Small intestine (tissue), 7 donors: Measurements from ENCODE around the gene TRIO. TPM values are rescaled to one million over a fixed set of nuclear protein-coding genes. Genes with fewer than 3 reads are reported as not detected.

ENCODE experiments used
- DNase-seq, 2 donors: peaks; one replicate each; pipeline versions ENCODE4 v3.0.0 to v3.0.0-alpha.2; 2013
- FAIRE-seq: peaks from 2 replicates; lab custom pipeline; 2012; peaks lifted over from hg19 to GRCh38; lab: Jason Lieb, UNC
- H3K27ac ChIP-seq, 3 donors: one replicate each; pipeline ENCODE4 v1.5.1; 2013; ENCODE audit warnings: low read length in 2 of 3, mild to moderate bottlenecking in 2 of 3, control low read depth in 1 of 3, inconsistent platforms in 1 of 3, low read depth in 1 of 3, moderate library complexity in 1 of 3
- H3K27me3 ChIP-seq, 3 donors: one replicate each; pipeline ENCODE4 v1.6.1; 2013; ENCODE audit warnings: low read length in 3 of 3, inconsistent platforms in 1 of 3; ENCODE audit not compliant: control insufficient read depth in 3 of 3, insufficient read depth in 3 of 3
- H3K36me3 ChIP-seq, 3 donors: one replicate each; pipeline ENCODE4 v1.6.1; 2013; ENCODE audit warnings: low read length in 3 of 3, inconsistent platforms in 1 of 3, low read depth in 1 of 3, mild to moderate bottlenecking in 1 of 3, moderate library complexity in 1 of 3; ENCODE audit not compliant: control insufficient read depth in 3 of 3, insufficient read depth in 2 of 3
- H3K4me1 ChIP-seq, 3 donors: one replicate each; pipeline ENCODE4 v1.6.1; 2013; ENCODE audit warnings: low read length in 2 of 3, inconsistent platforms in 1 of 3, low read depth in 1 of 3, mild to moderate bottlenecking in 1 of 3, moderate library complexity in 1 of 3; ENCODE audit not compliant: control insufficient read depth in 3 of 3, insufficient read depth in 2 of 3
- H3K4me3 ChIP-seq, 3 donors: one replicate each; pipeline ENCODE4 v1.5.1; 2013; ENCODE audit warnings: low read length in 3 of 3, control low read depth in 1 of 3, inconsistent platforms in 1 of 3, low read depth in 1 of 3, mild to moderate bottlenecking in 1 of 3, moderate library complexity in 1 of 3
- H3K9me3 ChIP-seq, 2 donors: one replicate each; pipeline ENCODE4 v1.6.1; 2013; ENCODE audit warnings: low read depth in 1 of 2, low read length in 1 of 2; ENCODE audit not compliant: control insufficient read depth in 2 of 2, insufficient read depth in 1 of 2
- WGBS, 3 donors: extraction: QIAGEN DNeasy Blood & Tissue Kit; methylation state at CpG; one replicate each; pipeline ENCODE4 v1.1.7; 2013; 5-methylcytosine and 5-hydroxymethylcytosine counted together
- polyA plus RNA-seq, 4 donors: library from polyadenylated mRNA; stranded (reverse) in 3 of 4; unstranded in 1 of 4; fragments of 200-250 nt in 3 of 4; fragments of 120-200 nt in 1 of 4; gene quantifications; one replicate each; pipeline versions ENCODE4 v1.2.1 to v1.2.3, GENCODE V29; 2013
- donor health status: healthy with polysubstance abuse.
- donor health status: control.
- donor health status: control.
- donor health status: Bipolar disorder and iron deficiency.
- donor health status: healthy.

Gene TRIO
- polyA plus RNA-seq, 4 donors, result 13.2 to 50.8 (median 23.3) TPM

DNA sequence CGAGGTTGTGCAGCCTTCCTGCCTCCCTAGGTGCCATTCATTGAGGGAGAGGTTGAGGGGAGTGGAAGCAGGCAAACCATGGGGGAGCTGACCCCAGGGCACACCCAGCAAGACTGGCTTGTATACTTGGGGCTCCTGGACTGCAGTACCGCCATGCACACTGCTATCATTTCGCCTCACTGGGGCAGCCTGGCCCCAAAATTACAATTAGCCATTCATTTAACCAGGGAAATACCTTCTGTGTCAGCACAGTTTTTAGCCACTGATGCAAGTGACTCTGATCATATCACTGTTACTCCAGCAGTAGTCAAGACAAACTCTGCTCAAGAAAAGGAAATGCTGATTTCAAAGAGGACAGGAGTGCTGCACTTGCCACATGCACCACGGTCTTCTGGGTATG, 109.7 kb downstream of the TRIO start:
- peaks cover 0 to 12% of the 10 kb centered on the region in 2 donors for H3K9me3 ChIP-seq
- WGBS, 3 donors, result 81 to 84% (median 84%) methylated on average over 4 of the region's 4 CpGs
- H3K36me3 ChIP-seq, result peaks cover 0 to 5% (median 0%) of the 10 kb centered on the region in 3 donors
- DNase-seq, result no peak
- no peak for FAIRE-seq
- H3K4me1 ChIP-seq, result peaks cover 0 to 8% (median 4%) of the 10 kb centered on the region in 3 donors
- no peak overlapping the region for H3K27ac ChIP-seq
- no peak overlapping the region for H3K4me3 ChIP-seq
- H3K27me3 ChIP-seq, result no peaks in the 10 kb centered on the region

DNA sequence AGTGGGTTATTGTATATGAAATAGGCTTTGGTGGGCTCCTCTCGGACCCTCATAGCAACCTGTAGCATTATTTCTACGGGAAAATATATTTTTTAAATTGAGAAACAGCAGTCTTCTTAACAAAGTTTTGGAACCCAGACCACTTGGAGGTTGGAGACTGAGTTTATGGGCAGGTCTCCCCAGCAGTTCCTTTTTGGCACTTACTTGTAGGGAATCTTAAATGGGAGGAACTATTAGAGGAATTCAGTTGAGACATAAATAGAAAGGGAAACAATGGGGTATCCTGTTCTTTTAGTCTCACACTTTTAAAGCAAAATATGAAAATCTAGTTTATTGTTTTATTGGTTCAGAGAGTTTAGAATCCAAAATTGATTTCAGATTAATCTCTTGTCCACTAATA, 111.5 kb downstream of the TRIO start:
- FAIRE-seq (no peak), DNase-seq (no peak)
- 90 to 92% (median 91%) methylated on average over 2 of the region's 2 CpGs for WGBS, 3 donors
- H3K4me1 ChIP-seq, result peaks cover 0 to 8% (median 4%) of the 10 kb centered on the region in 3 donors
- peaks cover 0 to 12% of the 10 kb centered on the region in 2 donors for H3K9me3 ChIP-seq
- H3K27me3 ChIP-seq, result no peaks in the 10 kb centered on the region
- peak overlapping the region in 1 of 3 donors; percentile 11 for H3K27ac ChIP-seq
- H3K4me3 ChIP-seq, result no peak overlapping the region
- H3K36me3 ChIP-seq, result peaks cover 0 to 3% (median 0%) of the 10 kb centered on the region in 3 donors

DNA sequence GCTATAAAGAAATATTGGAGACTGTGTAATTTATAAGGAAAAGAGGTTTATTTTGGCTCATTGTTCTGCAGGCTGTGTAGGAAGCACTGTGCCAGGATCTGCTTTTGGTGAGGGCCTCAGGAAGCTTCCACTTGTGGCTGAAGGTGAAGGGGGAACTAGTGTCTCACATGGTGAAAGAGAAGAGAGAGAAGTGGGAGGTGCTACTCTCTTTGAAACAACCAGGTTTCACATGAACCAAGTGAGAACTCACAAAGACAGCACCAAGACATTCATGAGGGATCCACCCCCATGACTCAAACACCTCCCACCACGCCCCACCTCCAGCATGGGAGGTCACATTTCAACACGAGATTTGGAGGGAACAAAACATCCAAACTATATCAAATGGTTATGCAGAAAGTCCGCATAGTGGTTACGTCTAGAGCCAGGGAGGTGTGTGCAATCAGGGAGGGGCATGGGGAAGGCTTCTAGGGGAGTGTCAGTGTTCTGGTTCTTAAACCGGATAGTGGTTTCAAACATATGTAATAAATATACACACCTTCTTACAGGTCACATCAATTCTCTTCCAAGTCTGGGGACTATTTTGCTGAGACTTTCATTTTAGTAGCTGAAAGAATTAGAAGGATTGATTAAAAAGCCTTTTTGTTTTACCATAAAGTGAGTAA, 113.0 kb downstream of the TRIO start:
- Histone ChIP-seq H3K4me1 (peaks cover 0 to 7% (median 0%) of the 10 kb centered on the region in 3 donors), H3K27ac (no peak overlapping the region), H3K9me3 (peaks cover 0 to 12% of the 10 kb centered on the region in 2 donors), H3K36me3 (peaks cover 0 to 3% (median 0%) of the 10 kb centered on the region in 3 donors), H3K4me3 (no peak overlapping the region), H3K27me3 (no peaks in the 10 kb centered on the region)
- DNase-seq, result no peak
- FAIRE-seq, result no peak
- 82 to 87% (median 83%) methylated on average over 5 of the region's 5 CpGs for WGBS, 3 donors

GRCh38 chr5:14256756-14257393, 113.7 kb downstream of the TRIO start:
- DNase-seq (no peak), FAIRE-seq (no peak)
- H3K4me1 ChIP-seq, result peaks cover 0 to 9% (median 0%) of the 10 kb centered on the region in 3 donors
- H3K4me3 ChIP-seq, result no peak overlapping the region
- no peaks in the 10 kb centered on the region for H3K27me3 ChIP-seq
- 84 to 89% (median 85%) methylated on average over 11 of the region's 11 CpGs for WGBS, 3 donors
- H3K27ac ChIP-seq, result no peak overlapping the region
- H3K9me3 ChIP-seq, result peaks cover 0 to 12% of the 10 kb centered on the region in 2 donors
- peaks cover 0 to 3% (median 0%) of the 10 kb centered on the region in 3 donors for H3K36me3 ChIP-seq

DNA sequence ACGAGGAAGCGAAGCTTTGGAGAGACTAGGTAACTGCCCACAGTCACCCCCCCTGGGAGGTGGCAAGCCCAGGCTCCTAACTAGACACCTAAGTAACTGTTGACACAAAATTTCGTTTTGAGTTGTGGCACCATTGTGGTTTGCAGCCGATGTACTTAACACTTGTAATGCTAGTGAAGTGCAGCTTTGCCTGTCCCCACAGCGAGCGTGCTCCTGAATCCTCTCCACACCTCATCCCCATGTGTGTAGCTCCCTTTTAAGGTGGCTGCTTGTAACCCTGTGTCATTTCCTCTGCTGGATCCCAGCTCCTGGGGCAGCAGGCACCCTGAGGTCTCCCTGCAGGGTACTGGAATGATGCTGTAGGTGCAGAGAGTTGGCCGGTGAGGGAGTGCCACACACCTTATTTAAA, 114.9 kb downstream of the TRIO start:
- H3K9me3 ChIP-seq, result peaks cover 0 to 12% of the 10 kb centered on the region in 2 donors
- FAIRE-seq, result no peak
- no peak overlapping the region for H3K4me3 ChIP-seq
- no peaks in the 10 kb centered on the region for H3K36me3 ChIP-seq
- no peak for DNase-seq
- H3K27me3 ChIP-seq, result no peaks in the 10 kb centered on the region
- 65 to 70% (median 70%) methylated on average over 7 of the region's 7 CpGs for WGBS, 3 donors
- H3K27ac ChIP-seq, result peak overlapping the region in 1 of 3 donors; percentile 32
- H3K4me1 ChIP-seq, result peaks cover 0 to 9% (median 0%) of the 10 kb centered on the region in 3 donors

GRCh38 chr5:14258840-14259239, 115.7 kb downstream of the TRIO start:
- Histone ChIP-seq H3K36me3 (no peaks in the 10 kb centered on the region), H3K27me3 (no peaks in the 10 kb centered on the region), H3K27ac (no peak overlapping the region), H3K4me3 (no peak overlapping the region), H3K4me1 (peaks cover 0 to 9% (median 0%) of the 10 kb centered on the region in 3 donors), H3K9me3 (peaks cover 0 to 12% of the 10 kb centered on the region in 2 donors)
- 39 to 73% (median 64%) methylated on average over 11 of the region's 11 CpGs for WGBS, 3 donors
- FAIRE-seq (no peak), DNase-seq (no peak)

GRCh38 chr5:14260637-14261036, 117.5 kb downstream of the TRIO start:
- WGBS, 3 donors, result 28 to 47% (median 34%) methylated on average over 2 of the region's 2 CpGs
- Histone ChIP-seq H3K27ac (no peak overlapping the region), H3K9me3 (no peaks in the 10 kb centered on the region), H3K36me3 (no peaks in the 10 kb centered on the region), H3K4me1 (peaks cover 0 to 9% (median 0%) of the 10 kb centered on the region in 3 donors), H3K4me3 (no peak overlapping the region), H3K27me3 (no peaks in the 10 kb centered on the region)
- no peak for DNase-seq
- FAIRE-seq, result no peak

GRCh38 chr5:14261235-14261634, 118.1 kb downstream of the TRIO start:
- no peak for DNase-seq
- Histone ChIP-seq H3K27ac (no peak overlapping the region), H3K27me3 (no peaks in the 10 kb centered on the region), H3K36me3 (no peaks in the 10 kb centered on the region), H3K9me3 (no peaks in the 10 kb centered on the region), H3K4me3 (no peak overlapping the region), H3K4me1 (peaks cover 0 to 9% (median 0%) of the 10 kb centered on the region in 3 donors)
- WGBS, 3 donors, result 68 to 87% (median 80%) methylated on average over 5 of the region's 5 CpGs
- FAIRE-seq, result no peak
